Adrenal gland (tissue), 5 donors: ENCODE results near the gene PIK3CB.

Experiments used
- CTCF ChIP-seq, 6 experiments: fragments of 450-650 bp in 4 of 6; fragments of 200-600 bp in 2 of 6; sonication (generic) in 1 of 6; IDR thresholded peaks; 1 replicate in 5 of 6; 2 replicates in 1 of 6; pipeline versions ENCODE4 v1.5.1 to v1.8.0; 2016 to 2021; ENCODE audit warnings: antibody characterized with exemption in 6 of 6, mild to moderate bottlenecking in 2 of 6, moderate library complexity in 1 of 6
- POLR2A ChIP-seq, 2 donors: fragments of 450-650 bp; IDR thresholded peaks; one replicate each; pipeline ENCODE4 v1.6.1; 2017; ENCODE audit warnings: antibody characterized with exemption in 2 of 2, mild to moderate bottlenecking in 2 of 2, moderate library complexity in 1 of 2
- donor health status: DM: no; HTN: no; CAD: no.

GRCh38 chr3:138785951-138786350 lies 48.8 kb downstream of the PIK3CB start:
- TF ChIP-seq CTCF (IDR thresholded peaks at IDR 0.05) (no peak), POLR2A (IDR thresholded peaks at IDR 0.05) (no peak)
